GM18907 (cell line): Measurements from ENCODE around the gene ATAD3A.
"Not testable (repeated sequence)": the region's sequence is repeated elsewhere in the genome, so short reads cannot be mapped to it uniquely, and the experiment has no call there.

Source experiments
- ATAC-seq: cut with Tn5 transposase; IDR thresholded peaks from one replicate; pipeline ENCODE4 v1.9.1; 2021; ENCODE audit warnings: mild to moderate bottlenecking, moderate library complexity; ENCODE audit not compliant: unreplicated experiment

ATAD3A gene

GRCh38 chr1:1552263-1552639, 40.3 kb downstream of the ATAD3A start:
- ATAC-seq: no peak

GRCh38 chr1:1553821-1554494, 42.0 kb downstream of the ATAD3A start:
- ATAC-seq: no peak

GRCh38 chr1:1554550-1554925, 42.6 kb downstream of the ATAD3A start:
- no peak for ATAC-seq

- no peak for ATAC-seq
Observed at GRCh38 chr1:1554926-1555915, 43.3 kb downstream of the ATAD3A start.

GRCh38 chr1:1556505-1556904, 44.5 kb downstream of the ATAD3A start:
- no peak for ATAC-seq

GRCh38 chr1:1556961-1557360, 45.0 kb downstream of the ATAD3A start:
- ATAC-seq: not testable (repeated sequence)

GRCh38 chr1:1557688-1558087, 45.7 kb downstream of the ATAD3A start:
- ATAC-seq: not testable (repeated sequence)

GRCh38 chr1:1558591-1558990, 46.6 kb downstream of the ATAD3A start:
- no peak for ATAC-seq

- no peak for ATAC-seq
Observed at GRCh38 chr1:1559066-1559465, 47.1 kb downstream of the ATAD3A start.

- no peak for ATAC-seq
Observed at GRCh38 chr1:1560178-1560577, 48.2 kb downstream of the ATAD3A start.

GRCh38 chr1:1561801-1562470, 50.0 kb downstream of the ATAD3A start:
- ATAC-seq: no peak

GRCh38 chr1:1562556-1563195, 50.7 kb downstream of the ATAD3A start:
- no peak for ATAC-seq

GRCh38 chr1:1563688-1564087, 51.7 kb downstream of the ATAD3A start:
- ATAC-seq: no peak

GRCh38 chr1:1564268-1564667, 52.3 kb downstream of the ATAD3A start:
- no peak for ATAC-seq

GRCh38 chr1:1565340-1565739, 53.4 kb downstream of the ATAD3A start:
- no peak for ATAC-seq

GRCh38 chr1:1567152-1567875, 55.4 kb downstream of the ATAD3A start:
- no peak for ATAC-seq

GRCh38 chr1:1567891-1568291, 55.9 kb downstream of the ATAD3A start:
- no peak for ATAC-seq

- ATAC-seq: no peak
Observed at GRCh38 chr1:1569341-1569740, 57.4 kb downstream of the ATAD3A start.

- peak; percentile 67 for ATAC-seq
Observed at GRCh38 chr1:1573843-1574720, 62.1 kb downstream of the ATAD3A start.
